ENCODE results near the gene SLAIN1. TPM values are rescaled to one million over a fixed set of nuclear protein-coding genes. Genes with fewer than 3 reads are reported as not detected.
A peak's percentile ranks its signal among the peaks of the same experiment; 100 is the strongest.

SLAIN1 gene
- total and polyA plus RNA-seq, 10 donors: 8.7 to 32.6 (median 17.0) TPM

GRCh38 chr13:77800219-77800618 is 102.7 kb downstream of the SLAIN1 start:
- WGBS, 5 donors: 71 to 91% (median 80%) methylated on average over 3 of the region's 3 CpGs
- TF ChIP-seq POLR2AphosphoS5 (IDR thresholded peaks at IDR 0.05) (no peak), POLR2A (IDR thresholded peaks at IDR 0.05) (no peak)
- TF ChIP-seq, protein P1, sequence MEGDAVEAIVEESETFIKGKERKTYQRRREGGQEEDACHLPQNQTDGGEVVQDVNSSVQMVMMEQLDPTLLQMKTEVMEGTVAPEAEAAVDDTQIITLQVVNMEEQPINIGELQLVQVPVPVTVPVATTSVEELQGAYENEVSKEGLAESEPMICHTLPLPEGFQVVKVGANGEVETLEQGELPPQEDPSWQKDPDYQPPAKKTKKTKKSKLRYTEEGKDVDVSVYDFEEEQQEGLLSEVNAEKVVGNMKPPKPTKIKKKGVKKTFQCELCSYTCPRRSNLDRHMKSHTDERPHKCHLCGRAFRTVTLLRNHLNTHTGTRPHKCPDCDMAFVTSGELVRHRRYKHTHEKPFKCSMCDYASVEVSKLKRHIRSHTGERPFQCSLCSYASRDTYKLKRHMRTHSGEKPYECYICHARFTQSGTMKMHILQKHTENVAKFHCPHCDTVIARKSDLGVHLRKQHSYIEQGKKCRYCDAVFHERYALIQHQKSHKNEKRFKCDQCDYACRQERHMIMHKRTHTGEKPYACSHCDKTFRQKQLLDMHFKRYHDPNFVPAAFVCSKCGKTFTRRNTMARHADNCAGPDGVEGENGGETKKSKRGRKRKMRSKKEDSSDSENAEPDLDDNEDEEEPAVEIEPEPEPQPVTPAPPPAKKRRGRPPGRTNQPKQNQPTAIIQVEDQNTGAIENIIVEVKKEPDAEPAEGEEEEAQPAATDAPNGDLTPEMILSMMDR (IDR thresholded peaks at IDR 0.05 in 8 of 11, conservative IDR thresholded peaks at IDR 0.05 in 3 of 11): no peak

DNA sequence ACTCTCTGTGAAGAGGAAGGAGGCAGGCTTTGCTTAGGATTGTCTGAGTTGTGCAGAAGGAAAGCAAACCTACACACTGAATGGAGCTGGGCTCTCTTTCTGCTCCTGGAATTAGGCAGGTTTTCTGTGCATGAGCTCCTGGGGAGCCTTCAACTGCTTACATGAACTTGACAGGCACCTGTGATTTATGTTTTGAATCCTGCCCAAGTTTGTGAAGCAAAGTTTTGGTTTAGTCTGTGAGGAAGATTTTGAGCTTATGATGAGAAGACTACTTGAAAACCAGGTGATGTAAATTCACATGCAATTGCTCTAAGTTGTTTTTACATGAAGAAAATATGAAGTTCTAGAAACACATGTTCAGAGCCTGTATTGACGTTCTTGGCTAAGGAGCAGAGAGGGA is 109.0 kb downstream of the SLAIN1 start:
- no peak for TF ChIP-seq POLR2A (IDR thresholded peaks at IDR 0.05)
- TF ChIP-seq, protein P1 (IDR thresholded peaks at IDR 0.05 in 8 of 11, conservative IDR thresholded peaks at IDR 0.05 in 3 of 11): no peak
- DNase-seq: no peak
- Histone ChIP-seq H3K4me3 (no peak overlapping the region), H3K27me3 (replicated peaks in 1 of 7) (peaks cover 0 to 5% (median 0%) of the 10 kb centered on the region in 7 donors), H3K27ac (no peak overlapping the region), H3K36me3 (no peaks in the 10 kb centered on the region), H3K9me3 (no peaks in the 10 kb centered on the region), H3K4me1 (peaks cover 0 to 5% (median 0%) of the 10 kb centered on the region in 6 donors)
- WGBS, 5 donors: 89 to 93% (median 91%) methylated on average over 1 of the region's 1 CpG
- intact Hi-C loops (cut with DNase I; ENCODE audit: low total_unique reads): no loop called here

More at GRCh38 chr13:77800219-77800618, 102.7 kb downstream of the SLAIN1 start:
- H3K27me3 ChIP-seq (replicated peaks in 1 of 7): no peaks in the 10 kb centered on the region
- intact Hi-C loops (cut with DNase I; ENCODE audit: low total_unique reads): no loop called here
- no peaks in the 10 kb centered on the region for H3K9me3 ChIP-seq
- H3K4me3 ChIP-seq: no peak overlapping the region
- no peaks in the 10 kb centered on the region for H3K36me3 ChIP-seq
- H3K27ac ChIP-seq: no peak overlapping the region
- H3K4me1 ChIP-seq: no peaks in the 10 kb centered on the region
- DNase-seq: no peak

DNA sequence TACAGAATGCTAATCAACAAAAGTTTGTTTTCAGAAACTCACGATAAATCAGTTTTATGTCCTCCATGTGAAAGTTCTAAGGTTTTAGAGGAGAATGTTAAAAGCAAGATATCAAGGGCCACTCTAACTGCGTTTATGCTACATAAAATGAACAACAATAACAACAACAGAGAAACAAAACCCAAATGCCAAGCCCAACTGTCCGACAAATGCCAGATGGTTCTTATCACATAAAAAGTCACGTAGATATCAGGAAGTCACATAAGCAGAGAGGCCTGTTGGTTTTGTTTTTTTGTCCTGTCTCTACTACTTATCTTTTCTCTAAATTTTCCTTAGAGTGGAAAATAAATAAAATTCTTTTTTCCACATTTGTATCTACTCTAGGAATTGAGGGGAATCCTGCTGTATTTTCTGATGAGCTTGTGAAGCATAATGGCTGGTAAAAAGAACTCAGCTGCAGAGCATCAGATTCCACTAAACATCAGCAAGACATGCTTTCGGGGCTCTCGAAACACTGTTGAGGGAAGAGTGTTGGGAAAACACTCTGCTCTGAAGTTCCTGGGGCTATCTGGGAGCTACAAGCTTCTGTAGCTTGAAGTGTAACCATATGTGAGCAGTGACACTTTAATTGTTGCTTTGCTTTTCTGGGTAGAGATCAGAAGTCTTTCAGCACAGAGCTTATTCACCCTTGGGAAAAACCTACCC is 110.1 kb downstream of the SLAIN1 start:
- 74 to 88% (median 86%) methylated on average over 6 of the region's 6 CpGs for WGBS, 5 donors
- intact Hi-C loops (cut with DNase I; ENCODE audit: low total_unique reads): no loop called here
- peaks cover 0 to 5% (median 0%) of the 10 kb centered on the region in 7 donors for H3K27me3 ChIP-seq (replicated peaks in 1 of 7)
- no peak overlapping the region for H3K4me3 ChIP-seq
- no peak for TF ChIP-seq POLR2AphosphoS5 (IDR thresholded peaks at IDR 0.05)
- TF ChIP-seq POLR2A (IDR thresholded peaks at IDR 0.05): no peak
- TF ChIP-seq, protein P1 (IDR thresholded peaks at IDR 0.05 in 8 of 11, conservative IDR thresholded peaks at IDR 0.05 in 3 of 11): no peak
- no peaks in the 10 kb centered on the region for H3K36me3 ChIP-seq
- H3K9me3 ChIP-seq: no peaks in the 10 kb centered on the region
- peak overlapping the region in 3 of 8 donors; percentile 17 to 48 (median 28) for H3K27ac ChIP-seq
- DNase-seq: no peak
- peaks cover 0 to 5% (median 0%) of the 10 kb centered on the region in 6 donors for H3K4me1 ChIP-seq

GRCh38 chr13:77810430-77810829 is 112.9 kb downstream of the SLAIN1 start:
- Histone ChIP-seq H3K4me1 (peaks cover 0 to 5% (median 0%) of the 10 kb centered on the region in 6 donors), H3K9me3 (no peaks in the 10 kb centered on the region), H3K27me3 (replicated peaks in 1 of 7) (peaks cover 0 to 5% (median 0%) of the 10 kb centered on the region in 7 donors), H3K27ac (no peak overlapping the region), H3K36me3 (no peaks in the 10 kb centered on the region), H3K4me3 (no peak overlapping the region)
- intact Hi-C loops (cut with DNase I; ENCODE audit: low total_unique reads): no loop called here
- 47 to 72% (median 59%) methylated on average over 2 of the region's 2 CpGs for WGBS, 5 donors
- DNase-seq: no peak
- TF ChIP-seq POLR2AphosphoS5 (IDR thresholded peaks at IDR 0.05) (no peak), POLR2A (IDR thresholded peaks at IDR 0.05) (no peak)
- TF ChIP-seq, protein P1 (IDR thresholded peaks at IDR 0.05 in 8 of 11, conservative IDR thresholded peaks at IDR 0.05 in 3 of 11): peak in 3 of 11 experiments; percentile 30 to 47 (median 38)
